WTC11 (cell line): ENCODE measurements around the gene CCDC200. TPM values are rescaled to one million over a fixed set of nuclear protein-coding genes. Genes with fewer than 3 reads are reported as not detected.

ENCODE experiments used
- ATAC-seq: fragments of 200-7000 bp; cut with Tn5 transposase; 2 replicates; pipeline ENCODE4 v1.10.0; 2021; ENCODE audit warnings: mild to moderate bottlenecking, moderate library complexity
- CTCF ChIA-PET: fragments of 300-600 bp; sonication (Branson Sonifier 250); formaldehyde crosslinking; loops from one replicate; lab custom pipeline; 2021; ENCODE audit warnings: antibody characterized with exemption; lab: Charles Lee
- POLR2A ChIA-PET: fragments of 350-600 bp; sonication (Branson Sonifier 250); formaldehyde crosslinking; loops from one replicate; lab custom pipeline; 2021; ENCODE audit warnings: antibody characterized with exemption; lab: Charles Lee
- DNase-seq: peaks from one replicate; pipeline ENCODE4 v3.0.0; 2021; ENCODE audit warnings: low spot score
- H3K27ac Mint-ChIP-seq: 2 replicates; pipeline ENCODE4 v1.8.0; 2021; ENCODE audit warnings: mixed read lengths
- H3K27me3 Mint-ChIP-seq: 2 replicates; pipeline ENCODE4 v1.8.0; 2021; ENCODE audit warnings: low read depth, mild to moderate bottlenecking, moderate library complexity, mixed read lengths
- H3K36me3 Mint-ChIP-seq: 2 replicates; pipeline ENCODE4 v1.8.0; 2021; ENCODE audit warnings: mixed read lengths
- H3K4me1 Mint-ChIP-seq: 2 replicates; pipeline ENCODE4 v1.8.0; 2022; ENCODE audit warnings: mixed read lengths
- H3K4me3 Mint-ChIP-seq: 2 replicates; pipeline ENCODE4 v1.8.0; 2021; ENCODE audit warnings: mild to moderate bottlenecking, moderate library complexity, mixed read lengths
- H3K9me3 Mint-ChIP-seq: 2 replicates; pipeline ENCODE4 v1.8.0; 2021; ENCODE audit warnings: mixed read lengths
- AR ChIP-seq: fragments of 250-450 bp; sonication (Bioruptor Pico); IDR thresholded peaks from 2 replicates; pipeline ENCODE4 v1.9.0; 2021; ENCODE audit warnings: mild to moderate bottlenecking
- ATF3 ChIP-seq: sonication (generic); formaldehyde crosslinking; conservative IDR thresholded peaks from 2 replicates; pipeline ENCODE4 v1.8.1; 2022; ENCODE audit warnings: mild to moderate bottlenecking, missing genetic modification reagents
- ATF6 ChIP-seq: sonication (generic); formaldehyde crosslinking; IDR thresholded peaks from 2 replicates; pipeline ENCODE4 v1.8.1; 2023; ENCODE audit warnings: mild to moderate bottlenecking, missing genetic modification reagents
- CDX4 ChIP-seq: fragments of 250-450 bp; sonication (Bioruptor Pico); IDR thresholded peaks from 2 replicates; pipeline ENCODE4 v1.9.0; 2021; ENCODE audit warnings: moderate library complexity, mild to moderate bottlenecking, inconsistent platforms, borderline replicate concordance
- E2F5 ChIP-seq: sonication (generic); formaldehyde crosslinking; IDR thresholded peaks from 2 replicates; pipeline ENCODE4 v1.8.1; 2022; ENCODE audit warnings: mild to moderate bottlenecking, moderate library complexity, missing genetic modification reagents
- ERG ChIP-seq: fragments of 250-450 bp; sonication (Bioruptor Pico); IDR thresholded peaks from 2 replicates; pipeline ENCODE4 v1.8.0; 2021; ENCODE audit warnings: mild to moderate bottlenecking
- ESRRA ChIP-seq: sonication (generic); formaldehyde crosslinking; IDR thresholded peaks from 2 replicates; pipeline ENCODE4 v1.8.1; 2022; ENCODE audit warnings: mild to moderate bottlenecking, missing genetic modification reagents, borderline replicate concordance
- FOXJ3 ChIP-seq: sonication (generic); formaldehyde crosslinking; IDR thresholded peaks from 2 replicates; pipeline ENCODE4 v1.9.0; 2021; ENCODE audit warnings: missing genetic modification reagents, mild to moderate bottlenecking, borderline replicate concordance
- MYBL2 ChIP-seq: sonication (generic); formaldehyde crosslinking; IDR thresholded peaks from 2 replicates; pipeline ENCODE4 v1.8.1; 2023; ENCODE audit warnings: mild to moderate bottlenecking, moderate library complexity, missing genetic modification reagents
- NR1H2 ChIP-seq: sonication (generic); formaldehyde crosslinking; IDR thresholded peaks from 2 replicates; pipeline ENCODE4 v1.9.0; 2021; ENCODE audit warnings: mild to moderate bottlenecking, moderate library complexity, missing genetic modification reagents
- OVOL2 ChIP-seq: fragments of 250-450 bp; sonication (Bioruptor Pico); IDR thresholded peaks from 2 replicates; pipeline ENCODE4 v1.9.0; 2021; ENCODE audit warnings: mild to moderate bottlenecking, borderline replicate concordance
- PRRX2 ChIP-seq: fragments of 250-450 bp; sonication (Bioruptor Pico); IDR thresholded peaks from 2 replicates; pipeline ENCODE4 v1.8.0; 2021; ENCODE audit warnings: mild to moderate bottlenecking
- SMAD4 ChIP-seq: sonication (generic); formaldehyde crosslinking; IDR thresholded peaks from 2 replicates; pipeline ENCODE4 v1.8.0; 2022; ENCODE audit warnings: mild to moderate bottlenecking, missing genetic modification reagents
- USF2 ChIP-seq: sonication (generic); formaldehyde crosslinking; IDR thresholded peaks from 2 replicates; pipeline ENCODE4 v1.8.1; 2023; ENCODE audit warnings: mild to moderate bottlenecking, missing genetic modification reagents, moderate library complexity
- ZBTB43 ChIP-seq: sonication (generic); formaldehyde crosslinking; IDR thresholded peaks from 2 replicates; pipeline ENCODE4 v1.8.1; 2023; ENCODE audit warnings: mild to moderate bottlenecking, missing genetic modification reagents
- ZSCAN18 ChIP-seq: fragments of 250-450 bp; sonication (Bioruptor Pico); IDR thresholded peaks from 2 replicates; pipeline ENCODE4 v2.1.2; 2022; ENCODE audit warnings: mild to moderate bottlenecking, moderate library complexity
- total RNA-seq: library from RNA; stranded (reverse); gene quantifications from 3 replicates; pipeline ENCODE4 v1.2.3, GENCODE V29; 2021

The CCDC200 gene
- total RNA-seq, 1 experiment from 2014 or later = not detected

- TF ChIP-seq ESRRA (CRISPR knock-in tag) (no peak), OVOL2 (CRISPR knock-in tag) (no peak)
- TF ChIP-seq, all 79 proteins: peak for 0
These were observed 8.6 kb downstream of the CCDC200 start (continued) for GRCh38 chr17:43219746-43220380.

GRCh38 chr17:43219001-43219400 lies 9.4 kb downstream of the CCDC200 start:
- ChIA-PET CTCF (no interaction called here), POLR2A (interaction anchor here (2.1 kb wide), 1 partner anchor 97 kb away, joined by 7 read pairs; no protein-coding TSS in a partner anchor)
- Mint-ChIP-seq H3K9me3 (no peaks in the 10 kb centered on the region), H3K4me3 (no peak overlapping the region), H3K4me1 (no peaks in the 10 kb centered on the region), H3K36me3 (no peaks in the 10 kb centered on the region), H3K27me3 (no peaks in the 10 kb centered on the region)
- no peak for DNase-seq
- ATAC-seq = no peak
- TF ChIP-seq NR1H2 (CRISPR knock-in tag) (no peak), AR (CRISPR knock-in tag) (no peak), ZBTB43 (CRISPR knock-in tag) (no peak), MYBL2 (CRISPR knock-in tag) (no peak), SMAD4 (no peak), USF2 (CRISPR knock-in tag) (no peak), CDX4 (CRISPR knock-in tag) (no peak), ESRRA (CRISPR knock-in tag) (no peak), FOXJ3 (CRISPR knock-in tag) (no peak)
- TF ChIP-seq, all 79 proteins: peak for 0
- no peak overlapping the region for H3K27ac Mint-ChIP-seq

- CTCF ChIA-PET = interaction anchor here (0.6 to 0.8 kb wide), 2 partner anchors 12 to 18 kb away, joined by 3 to 10 read pairs; no protein-coding TSS in a partner anchor
- no peaks in the 10 kb centered on the region for H3K36me3 Mint-ChIP-seq
- TF ChIP-seq PRRX2 (CRISPR knock-in tag) (no peak), ERG (CRISPR knock-in tag) (no peak), ZSCAN18 (CRISPR knock-in tag) (no peak), ATF6 (no peak), ATF3 (CRISPR knock-in tag) (no peak), CDX4 (CRISPR knock-in tag) (no peak), E2F5 (CRISPR knock-in tag) (no peak), ZBTB43 (CRISPR knock-in tag) (no peak)
These were observed 10.8 kb downstream of the CCDC200 start for GRCh38 chr17:43217614-43218087.

More at GRCh38 chr17:43217614-43218087, 10.8 kb downstream of the CCDC200 start:
- POLR2A ChIA-PET = interaction anchor here (0.8 to 2.1 kb wide), 2 partner anchors 98 kb away, joined by 4 to 7 read pairs; no protein-coding TSS in a partner anchor
- Mint-ChIP-seq H3K9me3 (no peaks in the 10 kb centered on the region), H3K27me3 (no peaks in the 10 kb centered on the region), H3K4me3 (no peak overlapping the region), H3K4me1 (peaks cover 4% of the 10 kb centered on the region), H3K27ac (no peak overlapping the region)
- ATAC-seq (no peak), DNase-seq (no peak)
